ENCODE measurements around the gene WNT7A. TPM values are rescaled to one million over a fixed set of nuclear protein-coding genes. Genes with fewer than 3 reads are reported as not detected.

Gene WNT7A
- total RNA-seq, 2 experiments from 2014 or later, result 0.09 TPM; not detected in 1

DNA sequence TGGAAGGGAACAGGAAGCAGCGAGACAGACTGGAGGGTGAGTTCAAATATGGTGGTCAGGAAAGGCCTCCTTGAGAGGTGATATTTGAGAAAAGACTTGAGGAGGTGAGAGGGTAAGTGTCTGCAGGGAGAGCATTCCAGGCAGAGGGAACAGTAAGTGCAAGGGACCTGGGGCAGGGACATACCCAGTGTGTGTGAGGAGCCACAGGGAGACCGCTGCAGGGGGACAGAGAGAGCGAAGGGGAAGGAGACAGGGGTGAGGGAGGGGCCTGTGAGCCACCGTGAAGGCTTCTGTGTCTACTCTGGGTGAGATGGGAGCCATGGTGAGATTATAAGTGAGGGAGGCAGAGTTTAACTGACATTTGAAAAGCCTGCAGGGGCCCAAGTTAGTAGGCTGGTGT, 38.0 kb downstream of the WNT7A start:
- no peaks in the 10 kb centered on the region for H3K4me1 Mint-ChIP-seq (ENCODE audit: low read depth)
- POLR2A ChIA-PET, result no interaction called here
- no peaks in the 10 kb centered on the region for H3K36me3 Mint-ChIP-seq (ENCODE audit: low read depth)
- no peaks in the 10 kb centered on the region for H3K9me3 Mint-ChIP-seq
- intact Hi-C loops (cut with micrococcal nuclease), result no loop called here
- no peak overlapping the region for H3K27ac Mint-ChIP-seq
- DNase-seq (no peak), ATAC-seq (no peak)
- CTCF ChIA-PET, result no interaction called here
- TF ChIP-seq, protein P1, sequence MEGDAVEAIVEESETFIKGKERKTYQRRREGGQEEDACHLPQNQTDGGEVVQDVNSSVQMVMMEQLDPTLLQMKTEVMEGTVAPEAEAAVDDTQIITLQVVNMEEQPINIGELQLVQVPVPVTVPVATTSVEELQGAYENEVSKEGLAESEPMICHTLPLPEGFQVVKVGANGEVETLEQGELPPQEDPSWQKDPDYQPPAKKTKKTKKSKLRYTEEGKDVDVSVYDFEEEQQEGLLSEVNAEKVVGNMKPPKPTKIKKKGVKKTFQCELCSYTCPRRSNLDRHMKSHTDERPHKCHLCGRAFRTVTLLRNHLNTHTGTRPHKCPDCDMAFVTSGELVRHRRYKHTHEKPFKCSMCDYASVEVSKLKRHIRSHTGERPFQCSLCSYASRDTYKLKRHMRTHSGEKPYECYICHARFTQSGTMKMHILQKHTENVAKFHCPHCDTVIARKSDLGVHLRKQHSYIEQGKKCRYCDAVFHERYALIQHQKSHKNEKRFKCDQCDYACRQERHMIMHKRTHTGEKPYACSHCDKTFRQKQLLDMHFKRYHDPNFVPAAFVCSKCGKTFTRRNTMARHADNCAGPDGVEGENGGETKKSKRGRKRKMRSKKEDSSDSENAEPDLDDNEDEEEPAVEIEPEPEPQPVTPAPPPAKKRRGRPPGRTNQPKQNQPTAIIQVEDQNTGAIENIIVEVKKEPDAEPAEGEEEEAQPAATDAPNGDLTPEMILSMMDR (IDR thresholded peaks at IDR 0.05), result no peak
- no peak overlapping the region for H3K4me3 Mint-ChIP-seq
- no peaks in the 10 kb centered on the region for H3K27me3 Mint-ChIP-seq

DNA sequence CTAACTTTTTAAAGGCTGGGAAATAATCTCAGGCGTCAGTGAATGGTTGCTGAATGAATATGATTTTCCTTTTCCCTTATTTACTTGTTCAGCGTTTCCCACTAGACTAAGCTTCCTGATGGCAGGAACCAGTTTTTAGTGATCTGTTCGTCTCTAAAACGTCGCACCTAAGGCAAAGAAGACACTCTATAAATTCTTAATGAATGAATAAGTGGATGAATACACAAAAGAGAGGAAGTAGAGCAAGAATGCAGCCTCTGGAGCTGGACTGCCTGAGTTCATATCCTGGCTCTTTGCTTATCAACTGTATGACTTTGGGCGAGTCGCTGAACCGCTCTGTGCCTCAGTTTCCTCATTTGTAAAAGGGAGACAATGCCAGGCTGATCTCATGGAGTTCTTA, 38.7 kb downstream of the WNT7A start:
- intact Hi-C loops (cut with micrococcal nuclease), result no loop called here
- H3K4me1 Mint-ChIP-seq (ENCODE audit: low read depth), result no peaks in the 10 kb centered on the region
- no peak for DNase-seq
- no peak overlapping the region for H3K27ac Mint-ChIP-seq
- TF ChIP-seq, protein P1 (IDR thresholded peaks at IDR 0.05), result no peak
- ChIA-PET POLR2A (no interaction called here), CTCF (no interaction called here)
- ATAC-seq, result no peak
- H3K27me3 Mint-ChIP-seq, result no peaks in the 10 kb centered on the region
- H3K4me3 Mint-ChIP-seq, result no peak overlapping the region
- no peaks in the 10 kb centered on the region for H3K9me3 Mint-ChIP-seq
- no peaks in the 10 kb centered on the region for H3K36me3 Mint-ChIP-seq (ENCODE audit: low read depth)

DNA sequence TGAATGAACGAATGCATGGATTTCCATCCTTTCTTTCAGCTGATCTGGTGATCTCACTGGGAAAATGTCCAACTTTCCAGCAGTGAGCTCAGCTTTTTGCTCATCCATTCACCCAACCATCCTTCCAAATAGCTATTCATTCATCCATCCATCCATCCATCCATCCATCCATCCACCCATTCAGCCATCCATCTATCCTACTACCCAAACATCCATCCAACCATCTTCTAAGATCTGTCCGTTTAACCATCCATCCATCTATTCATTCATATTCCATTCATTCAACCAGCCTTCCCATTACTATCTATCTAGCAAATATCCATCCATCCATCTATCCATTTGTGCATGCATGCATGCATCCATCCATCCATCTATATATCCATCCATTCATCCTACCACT, 39.4 kb downstream of the WNT7A start:
- CTCF ChIA-PET, result no interaction called here
- ATAC-seq (no peak), DNase-seq (no peak)
- POLR2A ChIA-PET, result no interaction called here
- Mint-ChIP-seq H3K4me1 (ENCODE audit: low read depth) (no peaks in the 10 kb centered on the region), H3K36me3 (ENCODE audit: low read depth) (no peaks in the 10 kb centered on the region), H3K27ac (no peak overlapping the region), H3K27me3 (no peaks in the 10 kb centered on the region), H3K4me3 (no peak overlapping the region), H3K9me3 (no peaks in the 10 kb centered on the region)
- TF ChIP-seq, protein P1 (IDR thresholded peaks at IDR 0.05), result no peak
- intact Hi-C loops (cut with micrococcal nuclease), result no loop called here

DNA sequence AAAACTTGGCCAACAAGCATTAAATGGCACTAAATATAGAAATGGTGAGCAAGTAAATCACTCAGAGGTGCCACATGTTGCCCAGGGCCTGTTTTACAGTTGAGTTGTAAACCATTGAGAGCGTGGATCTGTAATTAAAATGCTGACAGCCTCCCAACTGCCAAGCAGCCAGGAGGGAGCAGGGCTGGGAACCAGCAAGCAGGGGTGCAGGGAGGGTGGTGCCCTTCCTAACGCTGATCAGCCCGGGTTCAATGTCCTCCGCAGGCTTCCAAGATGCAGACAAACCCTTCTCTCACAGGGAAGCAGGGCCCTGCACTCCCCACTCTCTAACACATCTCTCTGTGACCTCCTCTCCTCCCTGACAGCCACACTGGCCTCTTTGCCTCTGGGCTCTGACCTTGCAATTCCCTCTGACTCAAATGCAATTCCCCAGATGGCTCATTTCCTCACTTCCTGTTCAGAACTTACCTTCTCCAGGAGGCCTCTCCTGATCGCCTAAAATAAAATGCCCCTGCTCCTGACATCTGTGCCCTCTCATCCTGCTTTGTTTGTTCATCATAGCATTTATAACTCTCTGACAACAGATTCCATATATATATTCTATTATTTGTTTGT, 40.0 kb downstream of the WNT7A start:
- ChIA-PET POLR2A (no interaction called here), CTCF (interaction anchor here (1.6 kb wide), 1 partner anchor 45 kb away, joined by 5 read pairs; no protein-coding TSS in a partner anchor)
- Mint-ChIP-seq H3K27ac (no peak overlapping the region), H3K27me3 (peaks cover under 1% of the 10 kb centered on the region), H3K36me3 (ENCODE audit: low read depth) (no peaks in the 10 kb centered on the region), H3K9me3 (no peaks in the 10 kb centered on the region), H3K4me1 (ENCODE audit: low read depth) (no peaks in the 10 kb centered on the region), H3K4me3 (no peak overlapping the region)
- ATAC-seq (no peak), DNase-seq (no peak)
- TF ChIP-seq, protein P1 (IDR thresholded peaks at IDR 0.05), result no peak
- intact Hi-C loops (cut with micrococcal nuclease), result no loop called here

DNA sequence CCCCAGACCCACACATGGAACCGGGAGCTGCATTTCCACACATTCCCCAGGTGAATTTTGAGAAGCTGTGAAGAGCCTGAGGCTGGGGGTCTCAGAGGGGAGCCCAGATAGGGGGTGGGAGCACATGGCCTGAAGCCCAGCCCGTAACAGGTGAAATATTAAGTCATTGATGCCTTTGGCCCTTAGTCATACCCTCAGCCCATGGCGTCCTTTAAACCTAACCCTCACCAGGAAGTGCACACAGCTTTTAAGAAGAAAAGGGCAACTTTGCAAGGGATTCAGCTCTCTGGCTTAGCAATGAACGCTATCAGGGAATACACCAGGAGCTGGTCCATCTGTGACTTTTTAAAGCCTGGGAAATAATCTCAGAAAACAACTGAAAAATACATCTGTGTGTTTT, 40.6 kb downstream of the WNT7A start:
- DNase-seq (no peak), ATAC-seq (no peak)
- no peaks in the 10 kb centered on the region for H3K4me1 Mint-ChIP-seq (ENCODE audit: low read depth)
- peaks cover 1% of the 10 kb centered on the region for H3K27me3 Mint-ChIP-seq
- H3K4me3 Mint-ChIP-seq, result no peak overlapping the region
- CTCF ChIA-PET, result interaction anchor here (1.6 kb wide), 1 partner anchor 46 kb away, joined by 5 read pairs; no protein-coding TSS in a partner anchor
- H3K27ac Mint-ChIP-seq, result no peak overlapping the region
- intact Hi-C loops (cut with micrococcal nuclease), result no loop called here
- H3K9me3 Mint-ChIP-seq, result no peaks in the 10 kb centered on the region
- TF ChIP-seq, protein P1 (IDR thresholded peaks at IDR 0.05), result no peak
- no peaks in the 10 kb centered on the region for H3K36me3 Mint-ChIP-seq (ENCODE audit: low read depth)
- POLR2A ChIA-PET, result no interaction called here

Measured in activated CD8-positive, alpha-beta T cell treated with anti-CD3 and anti-CD28 coated beads for 36 hours (primary cell).